NCI-H524 (cell line): ENCODE data around the gene GIMAP8.
A peak's percentile ranks its signal among the peaks of the same experiment; 100 is the strongest.
"Not testable (repeated sequence)": the region's sequence is repeated elsewhere in the genome, so short reads cannot be mapped to it uniquely, and the experiment has no call there.

Experiments used
- DNase-seq, 2 experiments: peaks; one replicate each; lab custom pipeline; 2025; lab: John Stamatoyannopoulos, UW

The GIMAP8 gene

DNA sequence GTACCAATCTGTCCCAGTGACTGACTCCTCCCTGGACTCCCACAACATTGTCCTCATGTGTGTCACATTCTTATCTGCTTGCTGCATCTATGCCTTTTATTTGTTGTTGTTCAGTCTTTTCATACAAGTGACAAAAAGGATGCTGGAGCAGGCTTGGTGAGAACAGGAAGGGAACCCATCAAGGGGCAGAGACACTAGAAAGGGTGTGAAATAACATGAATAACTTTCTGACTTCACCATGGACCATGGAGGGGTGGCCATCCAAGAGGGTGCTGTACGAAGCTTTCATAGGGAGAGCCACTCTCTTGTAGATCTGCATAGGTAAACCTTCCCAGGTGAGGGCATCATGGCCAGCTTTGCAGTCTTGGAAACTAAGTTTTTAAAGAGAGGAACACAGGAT, 14.5 kb downstream of the GIMAP8 start:
- DNase-seq = no peak

DNA sequence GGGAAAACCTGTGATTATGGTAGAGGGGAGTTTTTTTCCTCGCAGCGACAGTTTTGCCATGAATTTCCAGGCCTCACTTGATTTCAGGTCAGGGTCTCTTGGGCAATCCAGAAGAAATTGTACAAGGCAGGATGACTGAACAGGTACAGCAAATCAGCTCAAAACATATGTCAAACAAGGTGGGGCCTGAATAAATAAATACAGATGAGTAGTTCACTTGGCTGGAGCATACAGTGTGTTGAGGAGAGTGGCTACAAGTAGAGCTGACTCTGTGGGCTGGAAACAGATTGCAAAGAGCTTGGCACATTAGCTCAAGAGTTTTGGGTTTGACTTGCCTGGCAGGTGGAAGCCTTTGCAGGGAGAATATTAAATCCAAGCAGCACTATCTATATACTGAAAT, 15.0 kb downstream of the GIMAP8 start:
- DNase-seq = peak in 1 of 2 experiments; percentile 2

DNA sequence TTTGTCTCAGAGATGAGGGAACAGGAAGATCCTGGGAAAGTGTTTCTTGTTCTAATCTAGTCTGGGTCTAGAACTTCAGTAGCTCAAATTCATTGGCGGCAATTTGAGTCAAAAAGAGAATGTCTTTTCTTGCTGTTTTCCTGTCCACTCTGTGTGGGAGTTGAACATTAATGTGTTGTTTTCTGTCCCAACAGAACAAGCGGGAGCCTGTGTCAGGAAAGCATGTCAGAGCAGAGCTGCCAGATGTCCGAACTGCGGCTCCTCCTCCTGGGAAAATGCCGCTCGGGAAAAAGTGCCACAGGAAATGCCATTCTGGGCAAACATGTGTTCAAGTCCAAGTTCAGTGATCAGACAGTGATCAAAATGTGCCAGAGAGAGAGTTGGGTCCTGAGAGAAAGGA, 16.0 kb downstream of the GIMAP8 start:
- no peak for DNase-seq

DNA sequence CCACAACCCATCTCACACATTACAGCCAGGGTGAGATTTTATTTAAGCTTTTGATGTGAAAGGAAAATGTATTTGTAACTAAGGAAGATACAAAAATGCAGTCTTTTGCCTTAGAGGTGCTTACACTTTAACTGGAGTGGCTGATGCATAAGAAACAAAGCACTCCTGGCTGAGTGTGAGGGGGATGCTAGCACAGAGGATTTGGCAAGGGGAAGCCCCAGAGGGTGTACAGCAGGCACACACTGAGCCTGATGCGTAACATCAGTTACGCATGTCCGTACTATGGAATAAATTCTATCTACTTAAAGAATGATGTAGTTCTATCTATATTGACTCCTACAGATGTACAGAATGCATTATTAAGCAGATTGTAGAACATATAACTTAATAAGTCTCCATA, 17.8 kb downstream of the GIMAP8 start:
- DNase-seq = no peak

- peak in 1 of 2 experiments; percentile 23 for DNase-seq
Observed at GRCh38 chr7:150471886-150472285, 21.5 kb downstream of the GIMAP8 start.

- DNase-seq = no peak
Observed at GRCh38 chr7:150473902-150474301, 23.5 kb downstream of the GIMAP8 start.

DNA sequence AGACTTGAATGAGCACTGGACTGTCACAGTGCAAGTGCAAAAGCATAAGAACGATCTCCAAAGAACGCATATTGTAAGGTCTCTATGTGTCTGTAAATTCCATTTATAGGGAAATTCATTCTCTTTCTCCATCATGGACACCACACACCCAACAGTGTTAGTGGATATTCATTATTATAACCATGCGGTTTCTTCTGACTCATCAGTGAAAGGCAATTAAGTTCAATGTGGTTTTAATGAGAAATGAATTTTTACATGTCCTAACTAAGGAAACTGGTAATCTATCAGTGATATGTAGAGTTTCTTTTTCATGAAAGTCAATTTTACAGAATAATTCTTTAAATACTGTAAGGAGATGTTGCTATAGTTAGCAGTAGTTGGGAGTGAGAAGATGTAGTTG, 25.9 kb downstream of the GIMAP8 start:
- DNase-seq = no peak

GRCh38 chr7:150476819-150477631, 26.6 kb downstream of the GIMAP8 start:
- DNase-seq = no peak

GRCh38 chr7:150479023-150479716, 28.7 kb downstream of the GIMAP8 start:
- DNase-seq = no peak

- DNase-seq = no peak
Observed at GRCh38 chr7:150481186-150481920, 30.9 kb downstream of the GIMAP8 start.

- no peak for DNase-seq
Observed at GRCh38 chr7:150481922-150482321, 31.5 kb downstream of the GIMAP8 start.

- not testable (repeated sequence) for DNase-seq
Observed at GRCh38 chr7:150483514-150483913, 33.1 kb downstream of the GIMAP8 start.

- not testable (repeated sequence) for DNase-seq
Observed at GRCh38 chr7:150484071-150484470, 33.6 kb downstream of the GIMAP8 start.

DNA sequence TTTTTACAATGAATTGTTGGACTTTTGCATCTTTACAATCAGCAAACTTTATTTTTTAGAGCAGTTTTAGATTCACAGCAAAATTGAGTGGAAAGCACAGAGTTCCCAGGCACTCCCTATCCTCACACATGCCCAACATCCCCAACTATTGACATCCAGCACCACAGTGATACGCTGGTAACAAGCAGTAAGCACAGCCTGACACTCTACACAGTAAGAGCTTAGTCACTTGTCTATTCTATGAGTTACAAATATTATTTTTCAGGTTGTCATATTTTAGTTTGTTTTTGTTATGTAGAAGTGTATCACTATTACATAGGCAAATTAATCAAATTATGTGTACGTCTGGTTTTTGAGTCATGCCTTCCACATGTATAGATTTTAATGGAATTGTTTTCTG, 37.2 kb downstream of the GIMAP8 start:
- no peak for DNase-seq

DNA sequence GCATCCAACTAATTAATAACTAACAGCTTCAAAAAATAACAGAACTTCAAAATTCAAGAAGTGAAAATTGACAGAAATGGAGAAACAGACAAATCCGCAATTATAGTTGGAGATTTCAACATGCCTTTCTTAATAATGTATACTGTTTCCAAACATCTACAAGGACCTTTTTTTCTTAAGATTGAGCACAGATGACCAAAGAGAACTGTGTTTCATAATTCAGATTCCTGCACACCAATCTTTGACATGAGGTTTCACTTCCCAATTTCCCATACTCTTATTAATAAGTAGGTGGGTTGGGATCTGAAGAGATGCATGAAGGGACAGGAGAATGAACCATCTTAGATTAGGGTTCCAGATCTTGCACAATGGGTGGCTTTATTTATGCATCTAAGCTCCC, 39.4 kb downstream of the GIMAP8 start:
- DNase-seq = no peak

DNA sequence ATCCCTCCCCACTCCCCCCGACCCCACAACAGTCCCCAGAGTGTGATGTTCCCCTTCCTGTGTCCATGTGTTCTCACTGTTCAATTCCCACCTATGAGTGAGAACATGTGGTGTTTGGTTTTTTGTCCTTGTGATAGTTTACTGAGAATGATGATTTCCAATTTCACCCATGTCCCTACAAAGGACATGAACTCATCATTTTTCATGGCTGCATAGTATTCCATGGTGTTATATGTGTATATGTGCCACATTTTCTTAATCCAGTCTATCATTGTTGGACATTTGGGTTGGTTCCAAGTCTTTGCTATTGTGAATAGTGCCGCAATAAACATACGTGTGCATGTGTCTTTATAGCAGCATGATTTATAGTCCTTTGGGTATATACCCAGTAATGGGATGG, 43.0 kb downstream of the GIMAP8 start:
- DNase-seq = not testable (repeated sequence)

DNA sequence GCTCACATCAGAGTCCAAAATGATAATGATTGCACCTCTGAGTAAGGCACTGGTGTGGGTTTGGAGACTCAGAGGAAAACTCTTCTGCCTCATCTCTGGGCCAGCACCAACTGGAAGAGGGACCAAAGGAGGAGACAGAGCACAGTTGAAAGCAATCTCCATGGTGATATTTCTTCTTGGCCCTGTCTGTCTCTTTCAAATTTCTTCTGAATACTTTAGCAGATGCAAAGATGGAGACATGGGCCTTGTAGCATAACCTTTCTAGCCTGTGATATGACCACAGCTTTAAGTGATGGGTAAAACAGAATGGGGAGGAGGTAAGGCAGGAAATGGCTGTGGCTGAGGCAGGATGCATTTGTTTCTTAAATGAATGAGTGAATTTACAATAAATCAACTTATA, 52.1 kb downstream of the GIMAP8 start:
- no peak for DNase-seq

DNA sequence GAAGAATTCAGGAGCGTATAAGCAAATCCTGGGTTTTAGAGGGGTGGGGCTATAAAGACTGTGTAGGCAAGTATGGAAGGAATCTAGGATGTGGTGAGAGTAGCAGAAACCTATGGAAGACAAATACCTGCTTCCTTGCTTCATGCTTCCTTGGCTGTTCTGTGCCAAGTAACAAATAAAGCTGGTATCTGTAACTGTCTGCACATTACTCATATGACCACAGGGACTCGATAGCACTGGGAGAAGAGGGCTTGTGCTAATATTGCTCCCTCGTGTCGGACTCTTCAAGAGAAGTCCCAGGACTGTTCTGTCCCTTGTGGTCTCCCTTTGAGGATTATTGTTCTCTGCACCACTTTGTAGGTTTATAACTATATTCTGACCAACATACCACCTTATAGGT, 52.7 kb downstream of the GIMAP8 start:
- no peak for DNase-seq

DNA sequence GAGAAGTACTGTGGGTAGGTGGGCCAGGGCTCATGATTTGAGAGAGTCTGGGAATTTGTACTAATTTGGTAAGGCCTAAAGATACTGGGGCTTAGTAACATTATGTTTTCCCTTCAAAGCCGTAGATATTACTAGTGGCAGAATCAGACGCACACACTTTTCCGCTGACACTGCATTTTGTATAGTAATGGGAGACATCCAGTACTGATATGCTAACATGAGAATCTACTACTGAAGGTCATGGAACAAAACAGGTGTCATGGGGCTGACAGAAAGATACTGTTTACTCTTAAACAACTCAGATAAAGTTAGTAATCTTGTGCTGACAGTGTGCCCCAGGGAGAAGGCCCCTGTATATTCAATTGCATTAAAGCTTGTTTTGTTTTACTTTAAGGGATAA, 53.2 kb downstream of the GIMAP8 start:
- DNase-seq = no peak

GRCh38 chr7:150507947-150508602, 57.6 kb downstream of the GIMAP8 start:
- DNase-seq = no peak

GRCh38 chr7:150511048-150511447, 60.6 kb downstream of the GIMAP8 start:
- DNase-seq = no peak

DNA sequence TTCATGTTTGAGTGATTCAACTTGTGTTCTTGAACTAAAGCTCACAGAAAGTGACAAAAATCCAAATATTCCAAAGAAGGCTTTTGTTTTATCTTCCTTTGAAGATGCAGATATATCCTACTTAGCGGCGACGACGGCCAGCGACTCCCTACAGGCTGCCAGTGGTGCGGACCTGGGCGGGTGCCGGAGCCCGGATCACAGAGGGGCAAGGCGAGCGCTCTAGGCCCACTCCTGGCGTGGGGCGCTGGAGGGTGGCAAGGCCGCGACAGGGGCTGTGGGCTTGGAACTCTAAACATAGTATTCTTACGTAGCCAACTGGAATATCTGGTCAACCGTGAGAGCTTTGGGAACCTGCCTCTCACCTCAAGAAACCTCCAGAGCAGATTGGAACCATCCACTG, 63.3 kb downstream of the GIMAP8 start:
- no peak for DNase-seq
